ENCODE results near the gene RPRM.

- no peak for TF ChIP-seq CTCF (IDR thresholded peaks at IDR 0.05)
- no peak for TF ChIP-seq POLR2A (IDR thresholded peaks at IDR 0.05)
These were observed 33.8 kb upstream of the RPRM start for GRCh38 chr2:153512331-153512730.

All from uterus (tissue), 2 donors.